IMR-90 (cell line): ENCODE measurements around the gene MCM3AP. TPM values are rescaled to one million over a fixed set of nuclear protein-coding genes. Genes with fewer than 3 reads are reported as not detected.
A peak's percentile ranks its signal among the peaks of the same experiment; 100 is the strongest.

Experiments used
- ATAC-seq: fragments of 200-7000 bp; cut with Tn5 transposase; 2 replicates; pipeline ENCODE4 v1.9.1; 2020; ENCODE audit warnings: low read depth, mild to moderate bottlenecking, moderate library complexity
- BruUV-seq: library from RNA; stranded (reverse); fragments of 400-500 nt; replicated peaks from 2 replicates; lab custom pipeline; 2021; lab: Mats Ljungman, UMichigan
- CTCF ChIA-PET: fragments of 300-600 bp; formaldehyde crosslinking; extraction: SDS; loops from one replicate; lab custom pipeline; 2021; ENCODE audit warnings: antibody characterized with exemption; lab: Yijun Ruan, JAX
- POLR2A ChIA-PET: fragments of 300-600 bp; sonication (Branson Sonifier 250); formaldehyde crosslinking; loops from one replicate; lab custom pipeline; 2022; ENCODE audit warnings: antibody characterized with exemption; ENCODE audit not compliant: unreplicated experiment; lab: Charles Lee
- DNase-seq: peaks from one replicate; pipeline ENCODE4 v3.0.0; 2013
- H2AFZ ChIP-seq: replicated peaks from 2 replicates; pipeline ENCODE3; 2013; ENCODE audit warnings: low read length, mild to moderate bottlenecking; ENCODE audit not compliant: poor library complexity
- H2AK5ac ChIP-seq: 2 replicates; pipeline ENCODE4 v1.6.1; 2013; ENCODE audit warnings: low read depth, low read length, inconsistent platforms
- H2AK9ac ChIP-seq: replicated peaks from 2 replicates; pipeline ENCODE3; 2013; ENCODE audit warnings: mild to moderate bottlenecking, low read depth, low read length, moderate library complexity; ENCODE audit not compliant: poor library complexity
- H2BK120ac ChIP-seq: 2 replicates; pipeline ENCODE4 v1.6.1; 2013; ENCODE audit warnings: low read depth, low read length, inconsistent platforms
- H2BK15ac ChIP-seq: 3 replicates; pipeline ENCODE4 v1.6.1; 2013; ENCODE audit warnings: low read depth, low read length, inconsistent platforms
- H2BK20ac ChIP-seq: 2 replicates; pipeline ENCODE4 v1.6.1; 2013; ENCODE audit warnings: low read depth, mild to moderate bottlenecking, inconsistent platforms, low read length, moderate library complexity
- H2BK5ac ChIP-seq: 2 replicates; pipeline ENCODE4 v1.6.1; 2013; ENCODE audit warnings: mild to moderate bottlenecking, low read depth, low read length, inconsistent platforms; ENCODE audit not compliant: poor library complexity, severe bottlenecking
- H3K14ac ChIP-seq: replicated peaks from 2 replicates; pipeline ENCODE4 v1.6.1; 2013; ENCODE audit warnings: low read depth, low read length, inconsistent platforms
- H3K18ac ChIP-seq: 2 replicates; pipeline ENCODE4 v1.6.1; 2013; ENCODE audit warnings: low read depth, low read length, control low read depth
- H3K23ac ChIP-seq: 2 replicates; pipeline ENCODE4 v1.6.1; 2013; ENCODE audit warnings: low read depth, low read length, inconsistent platforms
- H3K27ac ChIP-seq: 2 replicates; pipeline ENCODE4 v1.5.1; 2013; ENCODE audit warnings: mild to moderate bottlenecking, control low read depth, low read length; ENCODE audit not compliant: insufficient read depth
- H3K27me3 ChIP-seq: 2 replicates; pipeline ENCODE4 v1.6.1; 2013; ENCODE audit warnings: low read length; ENCODE audit not compliant: control insufficient read depth, insufficient read depth
- H3K36me3 ChIP-seq: 2 replicates; pipeline ENCODE4 v1.6.1; 2013; ENCODE audit warnings: low read length, mixed read lengths; ENCODE audit not compliant: control insufficient read depth, insufficient read depth
- H3K4ac ChIP-seq: 2 replicates; pipeline ENCODE4 v1.6.1; 2013; ENCODE audit warnings: low read depth, low read length, inconsistent platforms
- H3K4me1 ChIP-seq: 2 replicates; pipeline ENCODE4 v1.6.1; 2013; ENCODE audit warnings: low read length, mixed read lengths; ENCODE audit not compliant: control insufficient read depth, insufficient read depth
- H3K4me2 ChIP-seq: 2 replicates; pipeline ENCODE4 v1.6.1; 2013; ENCODE audit warnings: low read depth, mild to moderate bottlenecking, control low read depth, low read length, moderate library complexity
- H3K4me3 ChIP-seq: 2 replicates; pipeline ENCODE4 v1.5.1; 2013; ENCODE audit warnings: low read depth, mild to moderate bottlenecking, control low read depth, low read length, moderate library complexity; ENCODE audit not compliant: insufficient read depth
- H3K56ac ChIP-seq: 2 replicates; pipeline ENCODE4 v1.6.1; 2013; ENCODE audit warnings: low read length, inconsistent platforms; ENCODE audit not compliant: insufficient read depth; ENCODE audit errors: extremely low read depth
- H3K79me1 ChIP-seq, 2 experiments: 2 replicates each; pipeline ENCODE4 v1.6.1; 2013; ENCODE audit warnings: low read length in 2 of 2, inconsistent platforms in 1 of 2, low read depth in 1 of 2
- H3K9ac ChIP-seq: 2 replicates; pipeline ENCODE4 v1.6.1; 2013; ENCODE audit warnings: low read depth, low read length, control low read depth
- H3K9me1 ChIP-seq: 2 replicates; pipeline ENCODE4 v1.6.1; 2013; ENCODE audit warnings: low read length, inconsistent platforms; ENCODE audit not compliant: insufficient read depth
- H3K9me3 ChIP-seq: 2 replicates; pipeline ENCODE4 v1.6.1; 2013; ENCODE audit warnings: low read length; ENCODE audit not compliant: control insufficient read depth, insufficient read depth
- H4K20me1 ChIP-seq: 2 replicates; pipeline ENCODE4 v1.6.1; 2013; ENCODE audit warnings: low read length, inconsistent platforms; ENCODE audit not compliant: insufficient read depth
- H4K5ac ChIP-seq: 2 replicates; pipeline ENCODE4 v1.6.1; 2013; ENCODE audit warnings: mild to moderate bottlenecking, low read depth, low read length, control low read depth
- H4K8ac ChIP-seq, 2 experiments: 2 replicates each; pipeline ENCODE4 v1.6.1; 2013; ENCODE audit warnings: low read depth in 2 of 2, low read length in 2 of 2, control low read depth in 1 of 2, inconsistent platforms in 1 of 2
- H4K91ac ChIP-seq: 2 replicates; pipeline ENCODE4 v1.6.1; 2013; ENCODE audit warnings: low read depth, low read length, inconsistent platforms; ENCODE audit not compliant: insufficient read depth
- CEBPB ChIP-seq: IDR thresholded peaks from 2 replicates; pipeline ENCODE4 v1.6.1; 2012; ENCODE audit warnings: low read depth, low read length, improper control_type of control experiment
- CHD1 ChIP-seq: IDR thresholded peaks from 2 replicates; pipeline ENCODE4 v1.6.1; 2012; ENCODE audit warnings: low read depth, low read length, improper control_type of control experiment
- MXI1 ChIP-seq: IDR thresholded peaks from 2 replicates; pipeline ENCODE4 v1.6.1; 2012; ENCODE audit warnings: low read depth, mild to moderate bottlenecking, low read length, moderate library complexity, borderline replicate concordance
- WGBS, 2 experiments: methylation state at CpG; one replicate each; pipeline versions ENCODE4 v1.1.5 to v1.1.7; 2013; ENCODE audit warnings: missing lambda C conversion rate in 2 of 2; ENCODE audit not compliant: insufficient read length in 1 of 2; ENCODE audit errors: extremely low coverage in 2 of 2; 5-methylcytosine and 5-hydroxymethylcytosine counted together
- dilution Hi-C: fragments of 300-500 bp; cut with HindIII; formaldehyde crosslinking; loops from one replicate; pipeline ENCODE4 v1.14.3; 2018; ENCODE audit warnings: low sequenced_read_pairs; ENCODE audit not compliant: unreplicated experiment
- in situ Hi-C: fragments of 300-500 bp; cut with MboI; formaldehyde crosslinking; loops from 3 replicates; pipeline ENCODE4 v1.14.3; 2019; ENCODE audit warnings: low sequenced_read_pairs, inconsistent platforms, mixed read lengths
- intact Hi-C: fragments of 100-400 bp; cut with micrococcal nuclease; formaldehyde crosslinking; loops from 2 replicates; pipeline ENCODE4 v1.10.0; 2022
- polyA plus RNA-seq, 3 experiments: library from polyadenylated mRNA; depleted of rRNA; stranded (reverse); fragments of >200 nt; gene quantifications; 2 replicates each; pipeline ENCODE4 v1.2.3, GENCODE V29; 2012; ENCODE audit warnings: low replicate concordance in 1 of 3
- total RNA-seq: library from RNA; depleted of rRNA; stranded (reverse); fragments of >200 nt; gene quantifications from 2 replicates; pipeline ENCODE4 v1.2.3, GENCODE V29; 2012

Gene MCM3AP
- total and polyA plus RNA-seq, 2 of the 4 experiments (the other 2 are of a cell fraction), result 46.5 to 63.1 TPM

GRCh38 chr21:46217511-46218196 is 67.8 kb downstream of the MCM3AP start:
- H2AFZ ChIP-seq, result peak overlapping the region; percentile 19
- ATAC-seq (no peak), DNase-seq (no peak)
- in situ Hi-C loops (no loop called here), intact Hi-C loops (no loop called here), dilution Hi-C loops (no loop called here)
- H3K56ac ChIP-seq, result no peak overlapping the region
- H2BK20ac ChIP-seq, result no peak overlapping the region
- H3K27me3 ChIP-seq, result no peaks in the 10 kb centered on the region
- H3K23ac ChIP-seq, result no peak overlapping the region
- H3K9me3 ChIP-seq, result no peaks in the 10 kb centered on the region
- no peak overlapping the region for H2BK5ac ChIP-seq
- no peak overlapping the region for H4K91ac ChIP-seq
- no peak overlapping the region for H3K4ac ChIP-seq
- peaks cover 17% of the 10 kb centered on the region for H4K20me1 ChIP-seq
- no peak overlapping the region for H4K8ac ChIP-seq
- TF ChIP-seq MXI1 (no peak), CEBPB (no peak), CHD1 (no peak)
- no peak overlapping the region for H3K4me3 ChIP-seq
- BruUV-seq, result no TSS peak
- H3K27ac ChIP-seq, result no peak overlapping the region
- no peak overlapping the region for H2BK15ac ChIP-seq
- no peak overlapping the region for H3K4me2 ChIP-seq
- ChIA-PET POLR2A (no interaction called here), CTCF (no interaction called here)
- H3K79me1 ChIP-seq, result peaks cover 8 to 29% of the 10 kb centered on the region in 2 experiments; a peak in 3 of 4 replicates
- H3K4me1 ChIP-seq, result no peaks in the 10 kb centered on the region
- 0 out of 2 replicates have a peak, but pooled peaks cover 4% of the 10 kb centered on the region for H3K9me1 ChIP-seq
- H3K9ac ChIP-seq, result no peak overlapping the region
- peaks cover 45% of the 10 kb centered on the region for H3K36me3 ChIP-seq
- no peak overlapping the region for H3K14ac ChIP-seq
- no peak overlapping the region for H2AK9ac ChIP-seq
- WGBS, 2 experiments, result 85% methylated on average over 7 of the region's 22 CpGs; no CpG with 5 or more reads in 1 of the 2 experiments
- no peak overlapping the region for H3K18ac ChIP-seq
- no peak overlapping the region for H4K5ac ChIP-seq
- no peak overlapping the region for H2AK5ac ChIP-seq
- H2BK120ac ChIP-seq, result no peak overlapping the region
